Panc1 (cell line): Measurements from ENCODE around the gene FAM98A. TPM values are rescaled to one million over a fixed set of nuclear protein-coding genes. Genes with fewer than 3 reads are reported as not detected.

Experiments used
- ATAC-seq: fragments of 200-7000 bp; cut with Tn5 transposase; 2 replicates; pipeline ENCODE4 v1.9.1; 2020; ENCODE audit warnings: mild to moderate bottlenecking, moderate library complexity
- BruUV-seq: library from RNA; stranded (reverse); fragments of 400-500 nt; replicated peaks from 2 replicates; lab custom pipeline; 2021; lab: Mats Ljungman, UMichigan
- CTCF ChIA-PET: fragments of 300-600 bp; sonication (Branson Sonifier 250); formaldehyde crosslinking; loops from one replicate; lab custom pipeline; 2022; ENCODE audit warnings: antibody characterized with exemption; lab: Charles Lee
- POLR2A ChIA-PET: fragments of 300-600 bp; sonication (Branson Sonifier 250); formaldehyde crosslinking; loops from one replicate; lab custom pipeline; 2022; ENCODE audit warnings: antibody characterized with exemption; lab: Charles Lee
- DNase-seq: peaks from one replicate; pipeline ENCODE4 v3.0.0-alpha.2; 2010; ENCODE audit warnings: low read depth, low spot score
- H3K27ac ChIP-seq: 2 replicates; pipeline ENCODE4 v1.5.1; 2011; ENCODE audit warnings: mild to moderate bottlenecking, low read length, inconsistent platforms
- H3K27me3 ChIP-seq: fragments of 200-500 bp; sonication (Bioruptor generic); 2 replicates; pipeline ENCODE4 v1.6.0; 2014; ENCODE audit warnings: low read length, inconsistent platforms; ENCODE audit not compliant: control insufficient read depth, insufficient read depth
- H3K36me3 ChIP-seq: fragments of 200-500 bp; sonication (Bioruptor generic); 2 replicates; pipeline ENCODE4 v1.5.1; 2014; ENCODE audit warnings: inconsistent platforms, mild to moderate bottlenecking, low read length, moderate library complexity; ENCODE audit not compliant: control insufficient read depth, insufficient read depth
- H3K4me1 ChIP-seq: 2 replicates; pipeline ENCODE4 v1.5.1; 2011; ENCODE audit warnings: inconsistent platforms, mild to moderate bottlenecking, low read length, moderate library complexity; ENCODE audit not compliant: control insufficient read depth, insufficient read depth
- H3K4me3 ChIP-seq, 2 experiments: 2 replicates each; pipeline ENCODE4 v1.5.1; 2011 to 2012; ENCODE audit warnings: low read depth in 2 of 2, low read length in 2 of 2, mild to moderate bottlenecking in 2 of 2, inconsistent platforms in 1 of 2, moderate library complexity in 1 of 2
- H3K9me3 ChIP-seq: fragments of 200-500 bp; sonication (Bioruptor generic); 2 replicates; pipeline ENCODE4 v1.5.1; 2014; ENCODE audit warnings: low read depth, mild to moderate bottlenecking, inconsistent platforms, low read length, moderate library complexity; ENCODE audit not compliant: control insufficient read depth, insufficient read depth
- CTCF ChIP-seq: fragments of 450-650 bp; IDR thresholded peaks from 2 replicates; pipeline ENCODE4 v1.5.1; 2017; ENCODE audit warnings: mild to moderate bottlenecking
- POLR2AphosphoS5 ChIP-seq: IDR thresholded peaks from 2 replicates; pipeline ENCODE4 v1.6.1; 2012; ENCODE audit warnings: mild to moderate bottlenecking, low read depth, low read length, moderate library complexity
- REST ChIP-seq, 2 experiments: IDR thresholded peaks; 2 replicates each; pipeline ENCODE4 v1.6.1; 2011 to 2012; ENCODE audit warnings: low read depth in 2 of 2, control low read depth in 1 of 2, low read length in 1 of 2, mild to moderate bottlenecking in 1 of 2, moderate library complexity in 1 of 2; ENCODE audit not compliant: insufficient read depth in 1 of 2
- SIN3A ChIP-seq: IDR thresholded peaks from 2 replicates; pipeline ENCODE4 v1.6.1; 2012; ENCODE audit warnings: low read depth, mild to moderate bottlenecking, low read length, moderate library complexity, borderline replicate concordance; ENCODE audit not compliant: insufficient read depth
- TCF7L2 ChIP-seq: IDR thresholded peaks from 2 replicates; pipeline ENCODE4 v1.6.1; 2011; ENCODE audit warnings: mild to moderate bottlenecking, low read depth, low read length, inconsistent platforms
- in situ Hi-C: cut with HindIII; loops from 2 replicates; pipeline ENCODE4 v1.10.0; 2016; ENCODE audit warnings: low sequenced_read_pairs, low pct_unique_long_range_greater_than_20kb
- intact Hi-C: fragments of 100-400 bp; cut with micrococcal nuclease; formaldehyde crosslinking; loops from one replicate; pipeline ENCODE4 v1.10.0; 2022; ENCODE audit not compliant: unreplicated experiment
- total RNA-seq: library from RNA; stranded (reverse); gene quantifications from one replicate; pipeline ENCODE4 v1.2.1, GENCODE V29; 2021; ENCODE audit not compliant: unreplicated experiment

Gene FAM98A
- total RNA-seq, 1 experiment from 2014 or later, result 39.2 TPM

- no TSS peak for BruUV-seq
- intact Hi-C loops, result no loop called here
These were observed 37.2 kb downstream of the FAM98A start for GRCh38 chr2:33561872-33562271.

GRCh38 chr2:33560017-33560416, 39.1 kb downstream of the FAM98A start:
- Histone ChIP-seq H3K4me1 (no peaks in the 10 kb centered on the region), H3K9me3 (no peaks in the 10 kb centered on the region), H3K27me3 (no peaks in the 10 kb centered on the region), H3K27ac (no peak overlapping the region), H3K36me3 (no peaks in the 10 kb centered on the region), H3K4me3 (no peak overlapping the region)
- in situ Hi-C loops, result no loop called here
- ChIA-PET CTCF (no interaction called here), POLR2A (no interaction called here)
- TF ChIP-seq REST (IDR thresholded peaks at IDR 0.05; ENCODE audit: insufficient read depth in 1 of 2, low read depth in 2 of 2, low read length in 1 of 2), result no peak
- TF ChIP-seq POLR2AphosphoS5, result no peak
- no peak for TF ChIP-seq SIN3A
- TF ChIP-seq TCF7L2, result no peak
- TF ChIP-seq CTCF, result no peak
- DNase-seq (no peak), ATAC-seq (no peak)
- no TSS peak for BruUV-seq
- intact Hi-C loops, result no loop called here

More at GRCh38 chr2:33561872-33562271, 37.2 kb downstream of the FAM98A start:
- H3K4me1 ChIP-seq, result no peaks in the 10 kb centered on the region
- DNase-seq, result no peak
- in situ Hi-C loops, result no loop called here
- H3K4me3 ChIP-seq, result no peak overlapping the region
- TF ChIP-seq SIN3A, result no peak
- no peak for TF ChIP-seq TCF7L2
- no peak for TF ChIP-seq CTCF
- TF ChIP-seq REST (IDR thresholded peaks at IDR 0.05; ENCODE audit: insufficient read depth in 1 of 2, low read depth in 2 of 2, low read length in 1 of 2), result no peak
- TF ChIP-seq POLR2AphosphoS5, result no peak
- H3K27ac ChIP-seq, result no peak overlapping the region
- ATAC-seq, result no peak
- POLR2A ChIA-PET, result interaction anchor here (0.7 kb wide), 1 partner anchor 14 kb away, joined by 14 read pairs; no protein-coding TSS in a partner anchor
- H3K27me3 ChIP-seq, result no peaks in the 10 kb centered on the region
- H3K9me3 ChIP-seq, result no peaks in the 10 kb centered on the region
- no peaks in the 10 kb centered on the region for H3K36me3 ChIP-seq
- CTCF ChIA-PET, result no interaction called here
